NCI-H69 (cell line): ENCODE measurements around the gene KRTAP10-3.

Source experiments
- DNase-seq: peaks from one replicate; lab custom pipeline; 2025; lab: John Stamatoyannopoulos, UW

Gene KRTAP10-3

DNA sequence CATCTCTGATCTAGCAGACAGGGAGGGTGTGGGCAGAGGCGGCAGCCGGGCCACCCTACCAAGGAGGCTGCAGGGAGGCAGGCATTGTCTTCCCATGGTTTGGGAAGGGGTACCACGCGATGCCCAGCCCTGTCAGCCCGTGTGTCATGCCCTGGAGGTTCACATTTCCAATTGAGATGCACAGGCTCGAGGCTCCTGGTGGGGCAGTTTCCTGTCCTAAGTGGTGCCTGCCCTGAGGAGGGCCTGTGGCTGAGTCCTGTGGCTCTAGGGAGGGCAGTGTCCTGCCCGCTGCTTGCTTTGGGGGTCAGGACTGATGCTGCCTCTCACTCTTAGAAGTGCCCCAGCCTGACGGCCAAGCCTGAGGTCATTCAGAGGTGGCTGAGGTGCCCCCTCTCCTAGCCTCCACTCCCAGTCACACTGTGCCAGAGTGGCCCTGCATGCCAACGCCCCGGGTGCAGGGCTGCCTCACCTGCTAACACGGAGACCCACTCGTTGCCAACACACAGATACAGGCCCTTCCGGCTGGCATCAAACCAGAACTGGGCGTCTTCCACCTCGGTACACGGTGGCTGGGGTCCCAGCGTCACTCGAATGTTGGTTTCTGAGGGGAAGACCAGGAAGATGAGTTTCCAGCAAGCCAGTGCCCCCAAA, 30.5 kb downstream of the KRTAP10-3 start:
- DNase-seq = no peak

GRCh38 chr21:44527156-44527982, 31.2 kb downstream of the KRTAP10-3 start:
- DNase-seq = no peak

GRCh38 chr21:44526096-44526997, 32.2 kb downstream of the KRTAP10-3 start:
- DNase-seq = no peak

DNA sequence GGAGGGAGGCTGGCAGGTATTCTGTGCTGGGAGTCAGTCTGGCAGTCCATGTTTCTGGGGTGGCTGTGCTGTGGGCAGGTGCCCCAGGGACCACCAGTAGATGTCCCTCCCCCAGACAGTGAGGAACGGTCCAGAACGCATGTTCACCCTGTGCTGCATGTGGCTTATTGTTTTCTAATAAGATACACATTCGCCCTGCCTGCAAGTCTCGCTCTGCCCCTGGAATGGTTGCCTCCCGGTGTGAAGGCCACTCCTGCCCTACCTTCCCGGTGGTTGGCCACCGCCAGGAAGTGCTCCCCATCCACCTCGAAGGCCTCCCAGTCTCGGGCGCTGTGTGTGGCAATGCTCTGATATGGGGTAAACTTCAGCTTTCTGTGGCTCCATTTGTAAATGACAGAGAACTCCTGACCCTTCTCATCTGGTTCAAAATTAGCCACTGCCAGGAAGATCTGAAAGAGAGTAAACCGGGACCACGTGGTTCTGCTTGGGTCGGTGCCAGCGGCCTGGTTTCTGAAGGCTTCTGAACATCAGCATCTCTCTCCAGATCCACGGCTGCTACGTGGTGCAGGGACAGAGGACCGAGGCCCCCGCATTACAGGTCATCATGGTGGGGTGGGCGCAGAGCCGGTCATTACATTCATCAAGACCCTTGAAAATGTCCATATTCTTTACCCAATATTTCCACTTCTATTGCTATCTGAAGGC, 33.1 kb downstream of the KRTAP10-3 start:
- DNase-seq = no peak

DNA sequence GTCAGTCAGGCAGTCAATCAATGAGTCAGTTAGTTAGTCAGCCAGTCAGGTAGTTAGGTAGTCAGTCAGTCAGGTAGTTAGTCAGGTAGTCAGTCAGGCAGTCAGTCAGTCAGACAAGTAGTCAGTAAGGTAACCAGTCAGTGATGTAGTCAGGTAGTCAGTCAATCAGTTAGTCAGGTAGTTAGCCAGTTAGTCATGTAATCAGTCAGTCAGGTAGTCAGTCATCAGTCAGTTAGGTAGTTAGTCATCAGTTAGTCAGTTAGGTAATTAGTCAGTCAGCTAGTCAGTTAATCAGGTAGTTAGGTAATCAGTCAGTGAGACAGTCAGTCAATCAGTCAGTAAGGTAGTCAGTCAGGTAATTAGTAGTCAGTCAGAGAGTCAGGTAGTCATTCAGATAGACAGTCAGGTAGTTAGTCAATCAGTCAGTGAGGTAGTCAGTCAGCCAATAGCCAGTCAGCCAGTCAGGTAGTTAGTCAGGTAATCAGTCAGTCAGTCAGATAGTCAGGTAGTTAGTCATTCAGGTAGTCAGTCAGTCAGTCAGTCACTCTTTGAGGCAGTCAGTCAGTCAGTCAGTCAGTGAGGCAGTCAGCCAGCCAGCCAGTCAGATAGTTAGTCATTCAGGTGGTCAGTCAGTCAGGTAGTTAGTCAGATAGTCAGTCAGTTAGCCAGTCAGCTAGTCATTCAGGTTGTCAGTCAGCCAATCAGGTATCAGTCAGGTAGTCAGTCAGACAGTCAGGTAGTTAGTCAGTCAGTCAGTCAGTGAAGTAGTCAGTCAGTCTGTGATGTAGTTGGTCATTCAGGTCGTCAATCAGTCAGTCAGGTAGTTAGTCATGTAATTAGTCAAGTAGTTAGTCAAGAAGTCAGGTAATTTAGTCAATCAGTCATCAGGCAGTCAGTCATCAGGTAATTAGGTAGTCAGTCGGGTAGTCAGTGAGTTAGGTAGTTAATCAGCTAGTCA, 33.9 kb downstream of the KRTAP10-3 start:
- DNase-seq = no peak

DNA sequence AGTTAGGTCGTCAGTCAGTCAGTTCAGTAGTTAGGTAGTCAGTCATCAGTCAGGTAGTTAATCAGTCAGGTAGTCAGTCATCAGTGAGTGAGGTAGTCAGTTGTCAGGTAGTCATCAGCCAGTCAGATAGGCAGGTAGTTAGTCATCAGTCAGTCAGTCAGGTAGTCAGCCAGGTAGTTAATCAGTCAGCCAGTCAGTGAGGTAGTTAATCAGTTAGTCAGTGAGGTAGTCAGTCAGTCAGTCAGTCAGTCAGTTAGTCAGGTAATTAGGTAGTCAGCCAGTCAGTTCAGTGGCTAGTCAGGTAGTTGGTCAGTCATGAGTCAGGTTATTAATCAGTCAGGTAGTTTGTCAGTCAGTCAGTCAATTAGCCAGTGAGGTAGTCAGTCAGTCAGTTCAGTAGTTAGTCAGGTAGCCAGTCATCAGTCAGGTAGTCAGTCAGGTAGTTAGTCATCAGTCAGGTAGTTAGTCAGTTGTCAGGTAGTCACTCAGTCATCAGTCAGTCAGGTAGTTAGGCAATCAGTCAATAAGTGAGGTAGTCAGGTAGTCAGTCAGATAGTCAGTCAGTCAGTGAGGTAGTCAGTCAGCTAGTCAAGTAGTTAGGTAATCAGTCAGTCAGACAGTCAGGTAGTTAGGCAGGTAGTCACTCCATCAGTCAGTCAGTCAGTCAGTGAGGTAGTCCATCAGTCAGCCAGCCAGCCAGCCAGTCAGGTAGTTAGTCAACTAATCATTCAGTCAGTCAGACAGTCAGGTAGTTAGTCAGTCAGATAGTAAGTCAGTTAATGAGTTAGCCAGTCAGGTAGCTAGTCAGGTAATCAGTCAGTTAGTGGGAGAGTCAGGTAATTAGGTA, 34.8 kb downstream of the KRTAP10-3 start:
- DNase-seq = no peak

DNA sequence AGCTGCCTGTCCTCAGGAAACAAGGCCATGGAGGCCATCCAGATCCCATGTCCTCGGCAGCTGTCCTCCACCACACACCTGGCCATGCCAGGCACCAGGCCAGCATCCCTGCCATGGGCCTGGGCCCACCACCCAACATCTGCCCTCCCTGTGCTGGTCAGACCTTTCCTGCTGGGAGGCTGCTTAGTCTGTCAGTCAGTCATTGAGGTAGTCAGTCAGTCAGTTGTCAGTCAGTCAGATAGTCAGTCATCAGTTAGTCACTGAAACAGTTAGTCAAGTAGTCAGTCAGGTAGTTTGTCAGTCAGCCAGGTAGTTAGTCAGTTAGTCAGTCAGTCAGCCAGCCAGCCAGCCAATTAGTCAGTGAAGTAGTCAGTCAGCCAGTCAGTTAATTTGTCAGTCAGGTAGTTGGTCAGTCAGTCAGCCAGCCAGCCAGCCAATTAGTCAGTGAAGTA, 35.8 kb downstream of the KRTAP10-3 start:
- DNase-seq = no peak

GRCh38 chr21:44521928-44522752, 36.5 kb downstream of the KRTAP10-3 start:
- no peak for DNase-seq

DNA sequence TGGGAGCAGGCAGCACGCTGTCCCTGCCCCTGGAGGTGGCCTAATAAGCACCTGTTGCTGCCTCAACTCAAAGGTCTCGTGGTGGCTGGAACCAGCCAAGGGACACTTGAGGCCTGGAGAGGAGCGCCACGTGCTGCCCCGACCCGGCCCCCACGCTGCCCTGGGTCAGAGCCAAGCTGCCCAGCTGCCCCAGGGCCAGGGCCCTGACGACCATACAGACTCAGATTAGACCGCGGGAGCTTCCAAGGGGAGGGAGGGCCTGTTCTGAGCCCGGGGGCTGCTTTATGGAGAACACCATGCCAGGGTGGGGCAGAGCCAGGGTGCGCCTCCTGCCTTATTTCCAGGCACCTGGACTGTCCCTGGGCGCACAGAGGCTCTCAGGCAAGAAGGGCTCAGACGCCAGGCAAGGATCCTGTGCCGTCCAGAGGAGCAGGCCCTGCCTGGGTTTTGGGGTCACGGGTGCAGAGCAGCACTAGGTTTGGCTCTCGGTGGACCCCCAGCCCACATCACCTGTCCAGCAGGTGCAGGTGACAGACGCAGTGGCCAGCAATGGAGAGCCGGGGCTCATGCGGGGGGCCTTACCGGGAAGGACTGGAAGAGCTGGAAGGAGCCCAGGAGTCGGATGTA, 37.2 kb downstream of the KRTAP10-3 start:
- no peak for DNase-seq

- no peak for DNase-seq
Measured at GRCh38 chr21:44520326-44521300, 38.0 kb downstream of the KRTAP10-3 start.

DNA sequence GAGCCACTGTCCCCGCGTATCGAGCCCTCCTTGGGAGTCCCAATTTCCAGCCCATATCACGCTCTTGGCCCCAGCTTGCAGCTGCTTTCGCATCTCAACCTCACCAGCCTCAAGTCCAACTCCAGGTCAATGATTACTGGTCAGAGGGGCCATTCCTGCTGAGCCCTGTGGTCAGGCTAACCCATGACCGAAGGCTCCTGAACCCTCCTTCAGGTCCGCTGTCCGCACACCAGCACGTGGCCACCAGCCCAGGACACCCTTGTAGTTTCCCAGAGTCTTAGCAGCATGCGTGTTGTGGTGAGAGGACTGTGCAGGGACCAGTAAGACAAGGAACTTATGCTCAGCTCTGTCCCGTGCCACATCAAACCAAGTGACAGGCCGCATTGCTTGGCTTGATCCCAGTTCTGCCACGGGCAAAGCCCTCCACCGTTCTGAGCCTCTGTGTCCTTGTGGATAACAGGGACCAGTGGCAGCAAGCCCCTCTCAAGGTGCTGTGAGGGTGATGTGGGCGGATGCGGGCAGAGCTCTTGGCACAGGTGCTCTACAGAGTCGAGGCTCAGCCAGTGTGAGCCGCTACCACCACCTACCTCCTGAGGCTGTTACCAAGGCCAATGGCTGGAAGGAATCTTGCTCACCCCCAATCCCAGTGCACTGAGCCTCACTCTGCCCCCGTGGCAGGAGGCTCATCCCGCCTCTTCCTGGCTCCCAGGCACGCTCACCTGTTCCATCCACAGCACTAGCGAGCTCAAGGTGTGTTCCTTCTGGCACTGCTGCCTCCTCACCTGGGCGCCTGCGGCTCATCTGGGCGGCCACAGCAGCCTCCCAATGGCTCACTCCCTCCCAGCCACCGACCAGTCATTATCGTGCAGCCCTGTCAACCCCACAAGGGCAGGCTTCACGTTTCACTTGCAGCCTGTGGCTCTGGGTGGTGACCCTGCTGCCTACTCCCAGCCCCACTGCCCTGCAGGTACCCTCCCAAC, 39.0 kb downstream of the KRTAP10-3 start:
- no peak for DNase-seq

DNA sequence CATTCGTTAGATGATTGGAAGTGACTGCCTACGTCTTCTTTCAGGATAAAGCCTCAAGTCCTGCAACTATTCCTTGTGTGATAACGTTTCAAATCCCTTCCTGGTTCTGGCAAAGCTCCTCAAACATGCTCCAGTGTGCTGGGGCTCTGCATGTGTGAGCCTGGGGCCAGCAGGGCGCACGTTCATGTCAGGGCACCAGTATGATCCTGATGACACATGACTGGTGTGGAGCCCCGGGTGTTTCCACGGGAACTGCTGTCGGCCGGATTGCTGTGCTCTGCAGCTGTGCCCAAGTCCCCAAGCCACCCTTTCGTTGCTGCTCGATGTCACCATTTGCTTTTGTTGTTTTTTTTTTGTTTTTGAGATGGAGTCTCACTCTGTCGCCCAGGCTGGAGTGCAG, 39.9 kb downstream of the KRTAP10-3 start:
- DNase-seq = no peak

DNA sequence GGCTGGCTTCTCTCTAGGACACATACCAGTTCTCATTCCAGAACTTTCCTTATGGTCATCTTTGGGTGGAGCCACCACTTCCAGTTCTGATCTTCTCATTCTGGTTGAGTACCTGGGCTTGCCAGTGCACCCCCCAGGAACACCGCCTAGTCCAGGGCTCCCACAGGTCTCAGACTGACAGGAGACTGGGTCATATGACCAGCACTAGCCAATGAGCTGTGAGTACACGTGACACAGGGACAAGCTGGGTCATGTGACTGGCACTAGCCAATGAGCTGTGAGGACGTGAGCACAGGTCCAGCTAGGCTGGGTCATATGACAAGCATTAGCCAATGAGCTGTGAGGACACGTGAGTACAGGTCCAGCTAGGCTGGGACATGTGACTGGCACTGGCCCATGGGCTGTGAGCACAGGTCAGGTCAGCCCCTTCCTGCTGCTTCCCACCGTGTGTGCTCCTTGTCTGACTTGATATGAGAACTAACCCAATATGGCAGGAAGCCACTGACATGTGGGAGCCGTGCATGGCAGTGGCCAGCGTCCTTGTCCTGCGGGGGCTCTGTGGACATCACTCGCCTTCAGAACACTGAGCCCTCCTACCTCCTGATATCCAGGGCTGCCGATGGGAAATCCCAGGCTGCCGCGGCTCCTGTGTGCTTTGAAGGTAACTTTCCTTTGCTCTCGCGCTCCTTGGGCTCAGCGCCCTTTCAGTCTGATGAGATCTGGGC, 41.3 kb downstream of the KRTAP10-3 start:
- peak; percentile 97 for DNase-seq

DNA sequence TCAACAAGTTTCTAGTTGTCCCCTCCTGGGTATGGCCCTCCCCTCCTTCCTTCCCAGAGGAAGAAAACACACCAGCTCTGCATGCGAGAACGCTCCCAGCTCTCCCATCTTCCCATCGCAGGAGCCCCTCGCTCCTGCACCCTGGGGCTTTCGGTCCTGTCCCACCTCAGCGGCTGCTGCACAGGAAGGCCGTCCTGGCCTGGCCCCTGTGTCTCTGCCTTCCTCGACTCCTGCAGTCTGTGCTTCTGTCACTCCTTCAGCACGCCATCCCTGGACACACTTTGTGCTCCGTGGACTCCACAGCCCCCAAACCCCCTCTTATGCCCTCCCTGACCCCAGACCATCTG, 41.8 kb downstream of the KRTAP10-3 start:
- DNase-seq = no peak

DNA sequence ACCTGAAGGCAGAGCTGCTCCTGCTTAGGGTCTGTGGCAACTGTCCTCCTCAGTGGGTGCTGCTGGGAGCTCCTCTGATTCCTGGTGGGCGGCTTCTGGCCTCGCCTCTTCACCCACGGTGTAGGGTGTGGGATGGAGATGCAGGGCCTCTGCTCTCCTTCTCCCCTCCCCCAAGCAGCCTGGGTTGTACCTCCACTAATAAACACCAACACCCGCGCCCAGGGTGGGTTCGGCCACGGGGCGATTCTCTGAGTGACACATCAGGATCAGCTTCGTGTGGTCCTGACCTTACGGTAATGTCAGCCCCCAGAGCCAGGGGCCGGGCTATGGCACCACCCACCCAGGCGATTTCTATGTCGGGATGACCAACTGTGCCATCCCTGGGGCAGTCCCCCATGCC, 42.3 kb downstream of the KRTAP10-3 start:
- no peak for DNase-seq
